Measurements from ENCODE around the gene GGA1. TPM values are rescaled to one million over a fixed set of nuclear protein-coding genes. Genes with fewer than 3 reads are reported as not detected.

Gene GGA1
- total and polyA plus RNA-seq, 2 donors from 2014 or later, result 37.5 to 61.2 TPM

DNA sequence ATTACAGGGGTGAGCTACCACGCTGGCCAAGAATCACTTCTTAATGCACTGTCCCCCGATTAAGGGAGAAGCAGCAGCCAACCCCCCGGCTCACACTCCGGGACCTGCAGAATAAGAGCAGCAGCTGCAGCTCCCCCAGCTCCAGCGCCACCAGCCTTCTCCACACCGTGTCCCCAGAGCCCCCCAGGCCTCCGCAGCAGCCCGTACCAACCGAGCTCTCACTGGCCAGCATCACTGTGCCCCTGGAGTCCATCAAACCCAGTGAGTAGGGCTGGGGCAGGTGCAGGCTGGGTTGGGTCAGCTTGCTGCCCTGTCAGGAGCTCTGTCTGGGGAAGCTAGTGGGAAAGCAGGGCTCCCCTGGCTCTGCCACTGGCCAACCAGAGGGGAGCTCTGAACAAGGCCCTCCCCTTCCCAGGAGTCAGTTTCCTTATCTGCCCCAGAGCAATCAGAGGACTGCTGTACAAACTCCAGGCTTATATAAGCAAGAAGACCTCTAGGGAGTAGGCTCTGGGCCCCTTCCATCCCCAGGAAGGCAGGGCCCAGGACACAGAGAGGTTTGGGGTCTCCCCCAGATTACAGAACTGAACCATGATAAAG is 22.3 kb downstream of the GGA1 start:
- Histone ChIP-seq H3K4me3 (ENCODE audit: low read length in 3 of 3) (no peak overlapping the region), H3K9ac (ENCODE audit: low read length in 3 of 3) (no peak overlapping the region), H3K27me3 (ENCODE audit: control insufficient read depth, insufficient read depth, low read length) (no peaks in the 10 kb centered on the region), H3K9me3 (ENCODE audit: control insufficient read depth in 2 of 3, insufficient read depth in 1 of 3, low read length in 3 of 3) (no peaks in the 10 kb centered on the region), H3K27ac (ENCODE audit: low read depth in 2 of 2, low read length in 2 of 2) (peak overlapping the region in 1 of 2 donors; percentile 49), H3K4me1 (ENCODE audit: control insufficient read depth in 2 of 3, insufficient read depth in 2 of 3, low read depth in 1 of 3, low read length in 3 of 3) (peaks cover 5 to 22% (median 12%) of the 10 kb centered on the region in 3 donors), H3K36me3 (ENCODE audit: control insufficient read depth in 2 of 3, insufficient read depth in 3 of 3, low read length in 3 of 3) (peaks cover 0 to 6% (median 0%) of the 10 kb centered on the region in 3 donors)
- peak in 1 of 5 donors; percentile 35 for DNase-seq
- TF ChIP-seq, protein P1, sequence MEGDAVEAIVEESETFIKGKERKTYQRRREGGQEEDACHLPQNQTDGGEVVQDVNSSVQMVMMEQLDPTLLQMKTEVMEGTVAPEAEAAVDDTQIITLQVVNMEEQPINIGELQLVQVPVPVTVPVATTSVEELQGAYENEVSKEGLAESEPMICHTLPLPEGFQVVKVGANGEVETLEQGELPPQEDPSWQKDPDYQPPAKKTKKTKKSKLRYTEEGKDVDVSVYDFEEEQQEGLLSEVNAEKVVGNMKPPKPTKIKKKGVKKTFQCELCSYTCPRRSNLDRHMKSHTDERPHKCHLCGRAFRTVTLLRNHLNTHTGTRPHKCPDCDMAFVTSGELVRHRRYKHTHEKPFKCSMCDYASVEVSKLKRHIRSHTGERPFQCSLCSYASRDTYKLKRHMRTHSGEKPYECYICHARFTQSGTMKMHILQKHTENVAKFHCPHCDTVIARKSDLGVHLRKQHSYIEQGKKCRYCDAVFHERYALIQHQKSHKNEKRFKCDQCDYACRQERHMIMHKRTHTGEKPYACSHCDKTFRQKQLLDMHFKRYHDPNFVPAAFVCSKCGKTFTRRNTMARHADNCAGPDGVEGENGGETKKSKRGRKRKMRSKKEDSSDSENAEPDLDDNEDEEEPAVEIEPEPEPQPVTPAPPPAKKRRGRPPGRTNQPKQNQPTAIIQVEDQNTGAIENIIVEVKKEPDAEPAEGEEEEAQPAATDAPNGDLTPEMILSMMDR (IDR thresholded peaks at IDR 0.05; ENCODE audit: borderline replicate concordance, extremely low read depth, insufficient read depth), result no peak
- intact Hi-C loops (cut with DNase I), result no loop called here
- FAIRE-seq, result no peak

DNA sequence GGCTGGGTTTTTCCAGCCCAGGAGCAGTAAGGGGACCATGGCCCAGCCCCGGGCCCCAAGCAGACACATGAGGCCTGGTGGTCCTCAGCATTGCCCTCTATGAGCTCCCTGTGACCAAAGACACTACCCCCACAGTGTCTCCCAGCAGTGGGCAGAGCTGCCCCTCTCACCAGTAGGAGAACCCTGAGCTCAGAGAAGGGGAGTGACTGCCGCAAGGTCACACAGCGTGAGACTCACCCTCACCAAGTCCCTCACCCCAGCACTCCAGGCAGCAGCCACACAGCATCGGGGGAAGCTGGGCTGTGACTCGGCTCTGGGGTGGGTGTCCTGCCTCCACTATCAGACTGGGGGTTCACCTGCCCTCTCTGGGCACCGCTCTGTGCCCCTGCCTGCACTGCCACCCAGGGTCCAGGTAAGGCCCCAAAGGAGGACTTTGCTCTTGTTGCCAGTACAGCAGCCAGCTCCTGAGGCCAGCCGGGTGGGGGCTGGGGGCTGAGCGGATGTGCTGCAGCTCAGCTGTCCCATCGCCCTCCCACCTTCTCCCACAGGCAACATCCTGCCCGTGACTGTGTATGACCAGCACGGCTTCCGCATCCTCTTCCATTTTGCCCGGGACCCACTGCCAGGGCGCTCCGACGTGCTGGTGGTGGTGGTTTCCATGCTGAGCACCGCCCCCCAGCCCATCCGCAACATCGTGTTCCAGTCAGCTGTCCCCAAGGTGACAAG is 23.0 kb downstream of the GGA1 start:
- TF ChIP-seq, protein P1 (IDR thresholded peaks at IDR 0.05; ENCODE audit: borderline replicate concordance, extremely low read depth, insufficient read depth), result no peak
- Histone ChIP-seq H3K36me3 (ENCODE audit: control insufficient read depth in 2 of 3, insufficient read depth in 3 of 3, low read length in 3 of 3) (peaks cover 0 to 6% (median 0%) of the 10 kb centered on the region in 3 donors), H3K9me3 (ENCODE audit: control insufficient read depth in 2 of 3, insufficient read depth in 1 of 3, low read length in 3 of 3) (no peaks in the 10 kb centered on the region), H3K27me3 (ENCODE audit: control insufficient read depth, insufficient read depth, low read length) (no peaks in the 10 kb centered on the region), H3K27ac (ENCODE audit: low read depth in 2 of 2, low read length in 2 of 2) (peak overlapping the region; percentile 43 to 49), H3K4me3 (ENCODE audit: low read length in 3 of 3) (no peak overlapping the region), H3K4me1 (ENCODE audit: control insufficient read depth in 2 of 3, insufficient read depth in 2 of 3, low read depth in 1 of 3, low read length in 3 of 3) (peaks cover 5 to 21% (median 12%) of the 10 kb centered on the region in 3 donors), H3K9ac (ENCODE audit: low read length in 3 of 3) (no peak overlapping the region)
- intact Hi-C loops (cut with DNase I), result no loop called here
- DNase-seq, result peak in 3 of 5 donors; percentile 36 to 83 (median 62)
- FAIRE-seq, result no peak

DNA sequence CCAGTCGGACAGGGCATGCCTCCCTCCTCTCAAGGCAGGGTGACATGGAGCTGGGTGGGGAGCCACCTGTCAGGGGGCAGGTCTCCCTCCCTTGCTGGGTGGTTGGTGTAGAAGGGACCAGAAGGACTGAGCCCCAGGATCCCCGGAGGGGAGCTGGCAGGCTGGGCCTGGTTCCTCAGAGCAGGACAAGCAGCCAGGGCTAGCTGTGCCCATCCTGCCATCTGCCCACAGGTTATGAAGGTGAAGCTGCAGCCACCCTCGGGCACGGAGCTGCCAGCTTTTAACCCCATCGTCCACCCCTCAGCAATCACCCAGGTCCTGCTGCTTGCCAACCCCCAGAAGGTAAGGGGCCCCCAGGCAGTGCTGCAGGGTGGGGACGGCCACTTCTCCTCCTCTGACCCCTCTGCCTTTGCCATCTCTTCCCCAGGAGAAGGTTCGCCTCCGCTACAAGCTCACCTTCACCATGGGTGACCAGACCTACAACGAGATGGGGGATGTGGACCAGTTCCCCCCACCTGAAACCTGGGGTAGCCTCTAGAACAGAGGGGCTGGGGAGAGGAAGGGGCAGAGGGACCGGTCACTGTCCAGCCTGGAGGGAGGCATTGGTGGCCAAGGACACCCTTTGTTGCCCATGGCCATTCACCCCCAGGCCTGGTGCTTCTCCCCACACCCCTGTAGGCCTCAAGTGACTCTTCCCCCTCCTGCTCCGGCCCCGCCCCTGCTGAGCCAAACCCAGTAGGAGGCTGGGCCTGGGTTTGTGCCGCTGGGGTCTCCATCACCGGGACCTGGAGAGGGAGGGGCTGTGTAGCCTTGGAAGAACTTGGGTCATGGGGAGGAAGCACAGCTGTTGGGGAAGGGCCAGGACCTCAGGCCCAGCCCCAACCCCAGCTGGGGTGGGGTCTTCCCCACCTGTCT is 23.8 kb downstream of the GGA1 start:
- TF ChIP-seq, protein P1 (IDR thresholded peaks at IDR 0.05; ENCODE audit: borderline replicate concordance, extremely low read depth, insufficient read depth), result no peak
- DNase-seq (no peak), FAIRE-seq (no peak)
- no peak overlapping the region for H3K4me3 ChIP-seq (ENCODE audit: low read length in 3 of 3)
- H3K9ac ChIP-seq (ENCODE audit: low read length in 3 of 3), result no peak overlapping the region
- no peaks in the 10 kb centered on the region for H3K27me3 ChIP-seq (ENCODE audit: control insufficient read depth, insufficient read depth, low read length)
- peaks cover 0 to 6% (median 0%) of the 10 kb centered on the region in 3 donors for H3K36me3 ChIP-seq (ENCODE audit: control insufficient read depth in 2 of 3, insufficient read depth in 3 of 3, low read length in 3 of 3)
- intact Hi-C loops (cut with DNase I), result no loop called here
- no peaks in the 10 kb centered on the region for H3K9me3 ChIP-seq (ENCODE audit: control insufficient read depth in 2 of 3, insufficient read depth in 1 of 3, low read length in 3 of 3)
- peak overlapping the region; percentile 43 to 73 for H3K27ac ChIP-seq (ENCODE audit: low read depth in 2 of 2, low read length in 2 of 2)
- H3K4me1 ChIP-seq (ENCODE audit: control insufficient read depth in 2 of 3, insufficient read depth in 2 of 3, low read depth in 1 of 3, low read length in 3 of 3), result peaks cover 5 to 21% (median 12%) of the 10 kb centered on the region in 3 donors

Measured in kidney (tissue), 14 donors.